GM23248 (cell line): Measurements from ENCODE around the gene INPP5D. TPM values are rescaled to one million over a fixed set of nuclear protein-coding genes. Genes with fewer than 3 reads are reported as not detected.
A peak's percentile ranks its signal among the peaks of the same experiment; 100 is the strongest.

Source experiments
- DNase-seq: peaks from one replicate; pipeline ENCODE4 v3.0.0-alpha.2; 2015
- H2AFZ ChIP-seq: fragments of 200-600 bp; sonication (generic); 2 replicates; pipeline ENCODE4 v1.6.1; 2016; ENCODE audit warnings: antibody characterized with exemption
- H3F3A ChIP-seq: fragments of 200-600 bp; sonication (generic); 2 replicates; pipeline ENCODE4 v1.6.1; 2016; ENCODE audit warnings: mild to moderate bottlenecking, antibody characterized with exemption, mixed run types; ENCODE audit not compliant: insufficient read depth
- H3K27ac ChIP-seq: fragments of 200-600 bp; sonication (generic); 2 replicates; pipeline ENCODE4 v1.5.1; 2016; ENCODE audit warnings: mild to moderate bottlenecking
- H3K27me3 ChIP-seq: fragments of 200-600 bp; sonication (generic); replicated peaks from 2 replicates; pipeline ENCODE4 v1.6.1; 2016; ENCODE audit warnings: mild to moderate bottlenecking; ENCODE audit not compliant: insufficient read depth
- H3K36me3 ChIP-seq: fragments of 200-600 bp; sonication (generic); 2 replicates; pipeline ENCODE4 v1.6.1; 2016; ENCODE audit warnings: low read depth, mild to moderate bottlenecking
- H3K4me1 ChIP-seq: fragments of 200-600 bp; sonication (generic); 2 replicates; pipeline ENCODE4 v1.6.1; 2016; ENCODE audit warnings: mild to moderate bottlenecking; ENCODE audit not compliant: insufficient read depth
- H3K4me2 ChIP-seq: fragments of 200-600 bp; sonication (generic); one replicate; pipeline ENCODE4 v1.6.1; 2016; ENCODE audit warnings: mild to moderate bottlenecking; ENCODE audit not compliant: unreplicated experiment
- H3K4me3 ChIP-seq: fragments of 200-600 bp; sonication (generic); 2 replicates; pipeline ENCODE4 v1.5.1; 2016; ENCODE audit warnings: mild to moderate bottlenecking
- H3K79me2 ChIP-seq: fragments of 200-600 bp; sonication (generic); 2 replicates; pipeline ENCODE4 v1.6.1; 2016; ENCODE audit warnings: mild to moderate bottlenecking; ENCODE audit not compliant: insufficient read depth
- H3K9ac ChIP-seq: fragments of 200-600 bp; sonication (generic); 2 replicates; pipeline ENCODE4 v1.6.1; 2016; ENCODE audit warnings: mild to moderate bottlenecking
- H3K9me2 ChIP-seq: fragments of 200-600 bp; sonication (generic); 2 replicates; pipeline ENCODE4 v1.6.1; 2016; ENCODE audit warnings: mixed run types, mild to moderate bottlenecking, moderate library complexity; ENCODE audit not compliant: insufficient read depth
- H3K9me3 ChIP-seq: fragments of 200-600 bp; sonication (generic); one replicate; pipeline ENCODE4 v1.6.1; 2017; ENCODE audit warnings: low read depth
- H4K20me1 ChIP-seq: fragments of 200-600 bp; sonication (generic); 2 replicates; pipeline ENCODE4 v1.6.0; 2016; ENCODE audit not compliant: insufficient read depth
- EZH2 ChIP-seq: fragments of 200-600 bp; sonication (generic); IDR thresholded peaks from 2 replicates; pipeline ENCODE4 v1.6.1; 2018; ENCODE audit warnings: antibody characterized with exemption, mild to moderate bottlenecking; ENCODE audit not compliant: insufficient read depth, poor library complexity, severe bottlenecking
- EZH2phosphoT487 ChIP-seq: fragments of 200-600 bp; sonication (generic); IDR thresholded peaks from 2 replicates; pipeline ENCODE4 v1.6.1; 2018; ENCODE audit warnings: antibody characterized with exemption, moderate library complexity, mild to moderate bottlenecking, low read depth; ENCODE audit not compliant: insufficient read depth
- WGBS, 2 experiments: methylation state at CpG; one replicate each; pipeline ENCODE4 v1.1.6; 2015 to 2017; ENCODE audit warnings: low lambda C conversion rate in 2 of 2, low coverage in 1 of 2; ENCODE audit errors: missing lambda C conversion rate in 2 of 2; 5-methylcytosine and 5-hydroxymethylcytosine counted together
- in situ Hi-C: fragments of 300-500 bp; cut with MboI; formaldehyde crosslinking; loops from 2 replicates; pipeline ENCODE4 v1.15.0; 2020
- polyA plus RNA-seq: library from polyadenylated mRNA; unstranded; fragments of >200 nt; fragmentation: Nextera tagmentation; extraction: Ambion mirVana; gene quantifications from 2 replicates; pipeline ENCODE4 v1.2.1, GENCODE V29; 2016
- total RNA-seq: library from RNA; depleted of rRNA; stranded (reverse); fragments of >200 nt; shearing (Covaris generic); gene quantifications from 2 replicates; pipeline ENCODE4 v1.2.3, GENCODE V29; 2014

INPP5D gene
- total and polyA plus RNA-seq, 2 experiments from 2014 or later: 0.23 TPM; not detected in 1

- H2AFZ ChIP-seq: no peak overlapping the region
These were observed 104.8 kb downstream of the INPP5D start for GRCh38 chr2:233164967-233165366.

GRCh38 chr2:233165543-233165894, 105.4 kb downstream of the INPP5D start:
- Histone ChIP-seq H3K27me3 (no peaks in the 10 kb centered on the region; the same call in 1 of the 2 replicates), H3K9me2 (no peaks in the 10 kb centered on the region), H3K9me3 (no peaks in the 10 kb centered on the region), H2AFZ (no peak overlapping the region), H3K4me3 (no peak overlapping the region), H3F3A (no peaks in the 10 kb centered on the region), H3K36me3 (no peaks in the 10 kb centered on the region), H3K4me1 (no peaks in the 10 kb centered on the region), H3K79me2 (no peaks in the 10 kb centered on the region), H3K27ac (no peak overlapping the region), H3K9ac (no peak overlapping the region), H3K4me2 (no peak overlapping the region), H4K20me1 (no peaks in the 10 kb centered on the region)
- WGBS, 2 experiments: 75 to 79% methylated on average over 4 of the region's 4 CpGs
- in situ Hi-C loops: no loop called here
- DNase-seq: no peak
- TF ChIP-seq EZH2phosphoT487: no peak
- no peak for TF ChIP-seq EZH2

More at GRCh38 chr2:233164967-233165366, 104.8 kb downstream of the INPP5D start:
- in situ Hi-C loops: no loop called here
- TF ChIP-seq EZH2 (no peak), EZH2phosphoT487 (no peak)
- Histone ChIP-seq H3K9me2 (no peaks in the 10 kb centered on the region), H3K9ac (no peak overlapping the region), H4K20me1 (no peaks in the 10 kb centered on the region), H3K36me3 (no peaks in the 10 kb centered on the region), H3K27ac (no peak overlapping the region), H3K27me3 (no peaks in the 10 kb centered on the region; the same call in 1 of the 2 replicates), H3K4me3 (no peak overlapping the region), H3K79me2 (no peaks in the 10 kb centered on the region), H3K9me3 (no peaks in the 10 kb centered on the region), H3F3A (no peaks in the 10 kb centered on the region), H3K4me2 (no peak overlapping the region), H3K4me1 (no peaks in the 10 kb centered on the region)
- 60 to 63% methylated on average over 4 of the region's 4 CpGs for WGBS, 2 experiments
- DNase-seq: no peak

GRCh38 chr2:233165895-233166661, 105.9 kb downstream of the INPP5D start:
- H3K79me2 ChIP-seq: no peaks in the 10 kb centered on the region
- H3K27me3 ChIP-seq: no peaks in the 10 kb centered on the region; the same call in 1 of the 2 replicates
- in situ Hi-C loops: no loop called here
- no peaks in the 10 kb centered on the region for H3K9me3 ChIP-seq
- no peak overlapping the region for H3K9ac ChIP-seq
- H3K9me2 ChIP-seq: no peaks in the 10 kb centered on the region
- no peaks in the 10 kb centered on the region for H3F3A ChIP-seq
- no peak overlapping the region for H3K4me2 ChIP-seq
- no peaks in the 10 kb centered on the region for H3K36me3 ChIP-seq
- WGBS, 2 experiments: 53 to 54% methylated on average over 18 to 19 of the region's 19 CpGs
- H4K20me1 ChIP-seq: no peaks in the 10 kb centered on the region
- TF ChIP-seq EZH2phosphoT487 (no peak), EZH2 (no peak)
- no peaks in the 10 kb centered on the region for H3K4me1 ChIP-seq
- no peak overlapping the region for H3K27ac ChIP-seq
- no peak overlapping the region for H3K4me3 ChIP-seq
- no peak overlapping the region for H2AFZ ChIP-seq
- peak; percentile 11 for DNase-seq

GRCh38 chr2:233168445-233168844, 108.3 kb downstream of the INPP5D start:
- H3K9me2 ChIP-seq: no peaks in the 10 kb centered on the region
- TF ChIP-seq EZH2 (no peak), EZH2phosphoT487 (no peak)
- H3K79me2 ChIP-seq: no peaks in the 10 kb centered on the region
- H2AFZ ChIP-seq: no peak overlapping the region
- H3K36me3 ChIP-seq: no peaks in the 10 kb centered on the region
- no peak for DNase-seq
- H3F3A ChIP-seq: no peaks in the 10 kb centered on the region
- no peaks in the 10 kb centered on the region for H3K9me3 ChIP-seq
- in situ Hi-C loops: no loop called here
- no peak overlapping the region for H3K9ac ChIP-seq
- H3K27me3 ChIP-seq: no peaks in the 10 kb centered on the region; the same call in 1 of the 2 replicates
- no peak overlapping the region for H3K4me3 ChIP-seq
- no peaks in the 10 kb centered on the region for H3K4me1 ChIP-seq
- WGBS, 2 experiments: 19 to 20% methylated on average over 4 of the region's 4 CpGs
- H3K27ac ChIP-seq: no peak overlapping the region
- no peak overlapping the region for H3K4me2 ChIP-seq
- no peaks in the 10 kb centered on the region for H4K20me1 ChIP-seq
